Measurements from ENCODE around the gene FAM168A.

DNA sequence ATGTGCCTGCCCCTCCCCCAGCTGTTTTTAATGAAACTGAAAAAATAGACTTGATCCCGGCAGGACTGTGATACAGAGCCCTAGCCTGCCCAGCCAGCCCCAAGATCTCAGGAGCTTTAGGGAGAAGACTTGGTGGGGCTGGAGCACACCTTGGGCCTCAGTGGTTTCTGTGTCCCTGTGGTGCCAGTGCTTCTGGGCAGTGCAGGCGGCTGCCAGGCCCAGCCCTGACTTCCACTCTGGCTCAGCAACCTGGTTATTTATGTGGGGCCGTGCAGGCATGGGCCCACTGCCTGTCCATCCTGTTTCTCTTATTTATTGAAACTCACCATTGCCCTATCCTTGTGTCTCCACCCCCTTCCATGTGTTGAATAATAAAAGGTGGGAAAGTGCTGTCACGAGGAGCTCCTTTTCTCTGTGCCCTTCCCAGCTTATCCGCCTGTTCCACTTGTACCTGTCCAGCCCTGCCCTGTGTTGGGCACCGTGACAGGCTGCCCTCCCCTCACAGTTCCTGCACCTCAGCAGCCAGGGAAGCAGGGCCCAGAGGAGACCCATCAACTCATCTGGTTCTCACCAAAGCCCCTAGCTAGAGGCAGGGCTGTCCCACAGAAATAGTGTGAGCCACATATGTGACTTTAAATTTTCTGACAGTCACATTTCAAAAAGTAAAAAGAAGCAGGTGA lies 201.5 kb downstream of the FAM168A start:
- TF ChIP-seq POLR2A (IDR thresholded peaks at IDR 0.05; ENCODE audit: extremely low read depth, insufficient read length) (no peak), MYC (IDR thresholded peaks at IDR 0.05; ENCODE audit: low read depth, low read length) (no peak)
- TF ChIP-seq, protein P1, sequence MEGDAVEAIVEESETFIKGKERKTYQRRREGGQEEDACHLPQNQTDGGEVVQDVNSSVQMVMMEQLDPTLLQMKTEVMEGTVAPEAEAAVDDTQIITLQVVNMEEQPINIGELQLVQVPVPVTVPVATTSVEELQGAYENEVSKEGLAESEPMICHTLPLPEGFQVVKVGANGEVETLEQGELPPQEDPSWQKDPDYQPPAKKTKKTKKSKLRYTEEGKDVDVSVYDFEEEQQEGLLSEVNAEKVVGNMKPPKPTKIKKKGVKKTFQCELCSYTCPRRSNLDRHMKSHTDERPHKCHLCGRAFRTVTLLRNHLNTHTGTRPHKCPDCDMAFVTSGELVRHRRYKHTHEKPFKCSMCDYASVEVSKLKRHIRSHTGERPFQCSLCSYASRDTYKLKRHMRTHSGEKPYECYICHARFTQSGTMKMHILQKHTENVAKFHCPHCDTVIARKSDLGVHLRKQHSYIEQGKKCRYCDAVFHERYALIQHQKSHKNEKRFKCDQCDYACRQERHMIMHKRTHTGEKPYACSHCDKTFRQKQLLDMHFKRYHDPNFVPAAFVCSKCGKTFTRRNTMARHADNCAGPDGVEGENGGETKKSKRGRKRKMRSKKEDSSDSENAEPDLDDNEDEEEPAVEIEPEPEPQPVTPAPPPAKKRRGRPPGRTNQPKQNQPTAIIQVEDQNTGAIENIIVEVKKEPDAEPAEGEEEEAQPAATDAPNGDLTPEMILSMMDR (IDR thresholded peaks at IDR 0.05; ENCODE audit: low read depth, low read length), result no peak
- TF ChIP-seq, protein P2, sequence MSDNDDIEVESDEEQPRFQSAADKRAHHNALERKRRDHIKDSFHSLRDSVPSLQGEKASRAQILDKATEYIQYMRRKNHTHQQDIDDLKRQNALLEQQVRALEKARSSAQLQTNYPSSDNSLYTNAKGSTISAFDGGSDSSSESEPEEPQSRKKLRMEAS (IDR thresholded peaks at IDR 0.05; ENCODE audit: low read depth, low read length), result no peak
